Progenitor cell of endocrine pancreas (in vitro differentiated cells): ENCODE data around the gene STAMBPL1. TPM values are rescaled to one million over a fixed set of nuclear protein-coding genes. Genes with fewer than 3 reads are reported as not detected.

Experiments used
- DNase-seq: peaks from one replicate; pipeline ENCODE4 v3.0.0; 2021; ENCODE audit warnings: low spot score; ENCODE audit not compliant: unreplicated experiment
- H3K27ac Mint-ChIP-seq: 2 replicates; pipeline ENCODE4 v1.8.0; 2021; ENCODE audit warnings: mild to moderate bottlenecking, moderate library complexity, mixed read lengths
- H3K27me3 Mint-ChIP-seq: 2 replicates; pipeline ENCODE4 v1.8.0; 2021; ENCODE audit warnings: mixed read lengths
- H3K36me3 Mint-ChIP-seq: 2 replicates; pipeline ENCODE4 v1.8.0; 2022; ENCODE audit warnings: mixed read lengths; ENCODE audit not compliant: insufficient read depth
- H3K4me1 Mint-ChIP-seq: 2 replicates; pipeline ENCODE4 v1.8.0; 2021; ENCODE audit warnings: low read depth, mixed read lengths
- H3K4me3 Mint-ChIP-seq: 2 replicates; pipeline ENCODE4 v1.8.0; 2021; ENCODE audit warnings: low read depth, mild to moderate bottlenecking, moderate library complexity, mixed read lengths
- H3K9me3 Mint-ChIP-seq: 2 replicates; pipeline ENCODE4 v1.8.0; 2021; ENCODE audit warnings: low read depth, mixed read lengths
- total RNA-seq: library from RNA; stranded (reverse); gene quantifications from 2 replicates; pipeline ENCODE4 v1.2.1, GENCODE V29; 2021
- TF ChIP-seq, protein P1 (sequence below): fragments of 200-600 bp; sonication (generic); IDR thresholded peaks from one replicate; pipeline ENCODE4 v1.5.0; 2021; ENCODE audit warnings: antibody characterized with exemption, mild to moderate bottlenecking; ENCODE audit not compliant: unreplicated experiment

The STAMBPL1 gene
- total RNA-seq, 1 donor from 2014 or later: 1.3 TPM

DNA sequence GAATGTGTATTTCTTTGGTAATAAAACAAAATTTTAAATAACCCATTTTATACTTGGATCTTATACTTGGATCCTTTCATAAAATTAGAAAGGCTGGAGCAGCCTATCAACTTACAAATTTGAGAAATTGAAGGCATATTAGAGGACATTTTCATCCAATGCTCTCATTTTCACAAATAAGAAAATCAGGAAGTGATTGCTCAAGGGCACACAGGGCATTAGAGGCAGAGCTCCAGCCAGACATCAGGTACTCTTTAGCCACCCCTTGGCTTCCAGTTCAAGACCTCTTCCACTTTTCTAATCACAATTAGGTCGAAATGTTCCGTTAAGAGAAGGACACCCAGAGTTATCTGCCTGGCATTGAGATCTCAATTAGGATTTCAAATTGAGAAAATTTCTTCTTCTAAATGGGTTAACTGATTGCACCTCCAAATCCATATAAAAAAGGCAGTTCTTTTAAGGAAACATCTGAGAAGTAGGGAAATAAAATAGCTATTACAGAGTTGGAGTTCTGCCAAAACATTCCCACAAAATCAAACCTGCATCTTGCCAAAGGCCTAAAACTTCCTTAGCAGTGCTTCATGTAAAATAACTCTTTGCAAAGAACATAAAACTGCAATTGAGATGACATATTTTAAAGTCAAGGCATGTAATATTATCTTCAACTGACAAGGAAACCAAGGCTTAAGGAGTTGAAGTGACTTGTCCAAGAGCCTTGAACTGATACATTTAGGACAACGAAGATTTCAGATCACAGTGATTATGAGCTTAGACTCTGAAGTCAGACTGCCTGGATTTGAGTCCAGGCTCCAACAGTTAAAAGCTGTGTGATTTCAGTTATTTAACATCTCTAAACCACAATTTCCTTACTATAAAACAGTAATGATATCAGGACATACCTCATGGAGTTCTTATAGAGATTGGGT is 70.1 kb downstream of the STAMBPL1 start:
- TF ChIP-seq, protein P1, sequence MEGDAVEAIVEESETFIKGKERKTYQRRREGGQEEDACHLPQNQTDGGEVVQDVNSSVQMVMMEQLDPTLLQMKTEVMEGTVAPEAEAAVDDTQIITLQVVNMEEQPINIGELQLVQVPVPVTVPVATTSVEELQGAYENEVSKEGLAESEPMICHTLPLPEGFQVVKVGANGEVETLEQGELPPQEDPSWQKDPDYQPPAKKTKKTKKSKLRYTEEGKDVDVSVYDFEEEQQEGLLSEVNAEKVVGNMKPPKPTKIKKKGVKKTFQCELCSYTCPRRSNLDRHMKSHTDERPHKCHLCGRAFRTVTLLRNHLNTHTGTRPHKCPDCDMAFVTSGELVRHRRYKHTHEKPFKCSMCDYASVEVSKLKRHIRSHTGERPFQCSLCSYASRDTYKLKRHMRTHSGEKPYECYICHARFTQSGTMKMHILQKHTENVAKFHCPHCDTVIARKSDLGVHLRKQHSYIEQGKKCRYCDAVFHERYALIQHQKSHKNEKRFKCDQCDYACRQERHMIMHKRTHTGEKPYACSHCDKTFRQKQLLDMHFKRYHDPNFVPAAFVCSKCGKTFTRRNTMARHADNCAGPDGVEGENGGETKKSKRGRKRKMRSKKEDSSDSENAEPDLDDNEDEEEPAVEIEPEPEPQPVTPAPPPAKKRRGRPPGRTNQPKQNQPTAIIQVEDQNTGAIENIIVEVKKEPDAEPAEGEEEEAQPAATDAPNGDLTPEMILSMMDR: no peak
- DNase-seq: no peak
- no peaks in the 10 kb centered on the region for H3K9me3 Mint-ChIP-seq
- H3K27me3 Mint-ChIP-seq: peaks cover 24% of the 10 kb centered on the region
- H3K4me1 Mint-ChIP-seq: no peaks in the 10 kb centered on the region
- no peaks in the 10 kb centered on the region for H3K36me3 Mint-ChIP-seq
- H3K27ac Mint-ChIP-seq: no peak overlapping the region
- no peak overlapping the region for H3K4me3 Mint-ChIP-seq

DNA sequence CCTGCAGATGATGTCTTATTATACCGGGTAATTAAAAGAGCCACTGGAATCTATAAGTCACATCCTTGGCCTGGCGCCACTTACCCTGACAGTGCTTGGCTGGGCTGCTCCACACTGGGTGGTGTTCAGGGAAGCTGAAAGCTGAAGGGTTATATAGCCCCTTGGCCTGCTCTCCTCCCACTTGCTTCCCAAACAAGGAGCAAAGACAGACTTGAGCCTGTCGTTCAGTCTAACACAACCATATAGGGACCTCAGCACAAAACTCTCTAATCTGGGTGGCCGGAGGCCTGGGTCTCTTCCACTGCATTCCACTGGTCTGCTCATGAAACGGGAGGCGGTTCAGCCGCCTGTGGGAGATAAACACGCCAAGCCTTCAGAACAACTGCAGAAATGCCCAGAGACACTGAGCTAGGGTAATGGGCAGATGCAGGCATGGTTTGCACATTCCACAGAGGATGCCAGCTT is 72.6 kb downstream of the STAMBPL1 start, which contains the start of gene ACTA2:
TSS of gene ACTA2 (minus strand) at position 127 of the 465 bp plus-strand sequence. CDS start 3,843 bp downstream, outside the sequence.
- no peak within 1 kb of the TSS for H3K4me3 Mint-ChIP-seq
- H3K9me3 Mint-ChIP-seq: no peaks in the 10 kb centered on the region
- H3K27ac Mint-ChIP-seq: no peak within 1 kb of the TSS
- peaks cover 22% of the 10 kb centered on the region for H3K27me3 Mint-ChIP-seq
- TF ChIP-seq, protein P1: no peak
- H3K36me3 Mint-ChIP-seq: no peaks in the 10 kb centered on the region
- peaks cover 3% of the 10 kb centered on the region for H3K4me1 Mint-ChIP-seq
- DNase-seq: no peak

DNA sequence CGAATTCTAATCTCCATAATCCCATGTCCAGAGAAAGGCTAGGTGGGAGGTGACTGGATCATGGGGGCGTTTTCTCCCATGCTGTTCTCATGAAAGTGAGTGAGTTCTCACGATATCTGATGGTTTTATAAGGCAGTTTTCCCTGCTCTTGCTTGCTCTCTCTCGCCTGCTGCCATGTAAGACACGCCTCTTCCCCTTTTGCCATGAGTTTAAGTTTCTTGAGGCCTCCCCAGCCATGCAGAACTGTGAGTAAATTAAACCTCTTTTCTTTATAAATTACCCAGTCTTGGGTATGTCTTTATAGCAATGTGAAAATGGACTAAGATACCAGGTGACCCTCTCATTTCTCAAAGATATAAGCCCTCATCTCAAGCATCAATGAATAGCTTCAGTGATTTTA is 73.6 kb downstream of the STAMBPL1 start:
- Mint-ChIP-seq H3K4me1 (peaks cover 3% of the 10 kb centered on the region), H3K36me3 (no peaks in the 10 kb centered on the region), H3K27me3 (peaks cover 22% of the 10 kb centered on the region), H3K4me3 (no peak overlapping the region), H3K27ac (no peak overlapping the region), H3K9me3 (no peaks in the 10 kb centered on the region)
- TF ChIP-seq, protein P1: no peak
- no peak for DNase-seq

DNA sequence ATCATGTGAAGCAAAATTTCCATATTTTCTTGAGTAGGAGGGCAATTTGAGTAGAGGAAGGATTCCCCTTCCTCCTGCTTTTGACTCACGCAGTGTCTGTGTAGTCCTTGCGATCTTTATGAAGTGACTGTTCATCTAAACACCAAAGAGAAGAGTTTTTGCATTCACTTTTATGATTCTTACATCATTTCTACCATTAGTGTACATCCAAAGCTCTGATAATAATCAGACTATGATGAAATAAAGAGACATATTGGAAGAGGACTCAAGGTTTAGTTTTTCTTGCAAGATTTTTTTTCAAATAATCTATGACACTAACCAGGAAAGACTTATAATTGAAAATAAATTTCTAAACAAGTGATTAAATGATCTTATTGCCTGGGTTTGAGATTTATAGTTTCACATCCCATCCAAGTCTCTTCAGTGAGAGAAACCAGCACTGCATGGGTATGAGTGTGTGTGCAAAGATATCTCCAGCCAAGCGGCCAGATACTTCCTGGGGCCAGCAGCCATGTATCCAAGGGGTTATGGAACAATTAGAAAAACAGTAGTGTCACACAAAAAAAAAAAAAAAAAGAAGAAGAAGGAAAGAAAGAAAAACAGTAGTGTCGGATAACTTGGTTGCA is 74.5 kb downstream of the STAMBPL1 start:
- Mint-ChIP-seq H3K4me3 (no peak overlapping the region), H3K9me3 (no peaks in the 10 kb centered on the region), H3K36me3 (no peaks in the 10 kb centered on the region), H3K27ac (no peak overlapping the region), H3K4me1 (peaks cover 3% of the 10 kb centered on the region), H3K27me3 (peaks cover 22% of the 10 kb centered on the region)
- TF ChIP-seq, protein P1: no peak
- DNase-seq: no peak

DNA sequence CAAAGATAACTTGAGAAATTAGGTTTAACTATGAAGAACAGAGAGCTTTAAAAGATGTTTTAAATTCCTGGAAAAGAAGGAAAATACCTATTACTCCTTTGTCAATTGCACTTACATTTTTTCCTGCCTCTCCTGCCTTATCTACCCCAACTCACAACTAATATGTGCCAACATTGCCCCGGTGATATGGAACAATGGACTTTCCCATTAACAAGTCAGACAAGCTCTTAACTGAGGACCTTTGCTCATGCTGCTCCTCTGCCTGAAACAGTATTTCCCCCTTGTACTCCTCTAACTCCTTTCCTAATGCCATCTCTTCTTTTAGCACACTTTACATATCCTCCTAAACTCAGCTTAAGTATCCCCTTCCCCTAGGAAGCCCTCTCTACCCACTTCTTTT is 77.3 kb downstream of the STAMBPL1 start:
- peaks cover 3% of the 10 kb centered on the region for H3K4me1 Mint-ChIP-seq
- no peaks in the 10 kb centered on the region for H3K36me3 Mint-ChIP-seq
- H3K27ac Mint-ChIP-seq: no peak overlapping the region
- H3K4me3 Mint-ChIP-seq: no peak overlapping the region
- no peaks in the 10 kb centered on the region for H3K9me3 Mint-ChIP-seq
- no peak for DNase-seq
- peaks cover 8% of the 10 kb centered on the region for H3K27me3 Mint-ChIP-seq
- TF ChIP-seq, protein P1: no peak
